Measurements from ENCODE around the gene RIN1. TPM values are rescaled to one million over a fixed set of nuclear protein-coding genes. Genes with fewer than 3 reads are reported as not detected.

The RIN1 gene
- total and polyA plus RNA-seq, 2 donors (not counting 3 experiments of a cell fraction or from before 2014, with no cell fraction given) = 4.4 to 10.2 TPM

- H3K9me3 ChIP-seq (replicated peaks; ENCODE audit: control insufficient read depth, insufficient read depth, low read length) = no peaks in the 10 kb centered on the region
- intact Hi-C loops (cut with micrococcal nuclease) = loop anchor here (1.0 kb wide), 1 partner anchor 60 kb away; no protein-coding TSS in a partner anchor
- TF ChIP-seq CTCF (IDR thresholded peaks at IDR 0.05; ENCODE audit: extremely low read depth in 1 of 2, insufficient read depth in 1 of 2, low read depth in 1 of 2, low read length in 2 of 2) (peak; percentile 98 to 100), EZH2 (IDR thresholded peaks at IDR 0.05; ENCODE audit: borderline replicate concordance, low read depth, low read length, severe bottlenecking) (no peak), JUN (IDR thresholded peaks at IDR 0.05; ENCODE audit: borderline replicate concordance, insufficient read depth, insufficient read length, low read depth) (no peak), MYC (IDR thresholded peaks at IDR 0.05; ENCODE audit: low read depth, low read length) (no peak), FOS (IDR thresholded peaks at IDR 0.05; ENCODE audit: borderline replicate concordance, insufficient read depth, low read length) (no peak), GATA2 (IDR thresholded peaks at IDR 0.05; ENCODE audit: insufficient read depth, insufficient read length, low read depth, low read length) (no peak), POLR2AphosphoS5 (IDR thresholded peaks at IDR 0.05; ENCODE audit: insufficient read depth, low read depth, low read length) (peak; percentile 84), POLR2A (IDR thresholded peaks at IDR 0.05; ENCODE audit: low read depth, low read length) (peak; percentile 74)
- TF ChIP-seq, protein P1, sequence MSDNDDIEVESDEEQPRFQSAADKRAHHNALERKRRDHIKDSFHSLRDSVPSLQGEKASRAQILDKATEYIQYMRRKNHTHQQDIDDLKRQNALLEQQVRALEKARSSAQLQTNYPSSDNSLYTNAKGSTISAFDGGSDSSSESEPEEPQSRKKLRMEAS (IDR thresholded peaks at IDR 0.05; ENCODE audit: insufficient read depth, insufficient read length) = peak; percentile 88
- H3K9ac ChIP-seq (replicated peaks; ENCODE audit: extremely low read depth, insufficient read depth, low read length) = no peak overlapping the region
- FAIRE-seq = peak; percentile 94
- no peak overlapping the region for H3K4me2 ChIP-seq (ENCODE audit: insufficient read depth, low read length)
- H3K27ac ChIP-seq (ENCODE audit: insufficient read depth, low read depth, low read length) = no peak overlapping the region
- peaks cover 0 to 4% of the 10 kb centered on the region in 2 experiments for H3K27me3 ChIP-seq (ENCODE audit: control insufficient read depth in 2 of 2, insufficient read depth in 2 of 2, low read length in 2 of 2)
- H3K4me3 ChIP-seq (replicated peaks in 1 of 3; ENCODE audit: insufficient read depth in 1 of 3, low read depth in 1 of 3, low read length in 3 of 3) = no peak overlapping the region
- peaks cover 4% of the 10 kb centered on the region for H3K79me2 ChIP-seq (ENCODE audit: control insufficient read depth, insufficient read depth, low read length)
- CTCF ChIA-PET = interaction anchor here (0.7 to 3.2 kb wide), 14 partner anchors 8 to 103 kb away, joined by 3 to 53 read pairs (median 6); partner anchors contain the start of genes CD248, RAB1B, RIN1 and TMEM151A
- no peaks in the 10 kb centered on the region for H4K20me1 ChIP-seq (replicated peaks; ENCODE audit: control insufficient read depth, extremely low read depth, insufficient read depth, low read length)
- no TSS peak for BruUV-seq (replicated peaks)
- DNase-seq (ENCODE audit: low read depth, low spot score) = peak; percentile 92
- no peaks in the 10 kb centered on the region for H3K9me1 ChIP-seq (replicated peaks; ENCODE audit: control insufficient read depth, extremely low read depth, insufficient read depth, low read length)
- H3K4me1 ChIP-seq (ENCODE audit: control insufficient read depth, extremely low read depth, insufficient read depth, low read length) = peaks cover under 1% of the 10 kb centered on the region
- H3K36me3 ChIP-seq (ENCODE audit: control insufficient read depth in 2 of 2, extremely low read depth in 1 of 2, insufficient read depth in 2 of 2, low read length in 2 of 2) = peaks cover 0 to 7% of the 10 kb centered on the region in 2 experiments
- H2AFZ ChIP-seq (ENCODE audit: low read depth, low read length) = no peak overlapping the region
- dilution Hi-C loops (cut with MboI; ENCODE audit: extremely low pct_ligation_motif_present, low sequenced_read_pairs) = no loop called here
- POLR2A ChIA-PET = no interaction called here
Measured at GRCh38 chr11:66282468-66283455, 53.5 kb downstream of the RIN1 start.

Small RNAs within 50 kb of the gene (small RNA-seq; reads per million reads assigned to genes)
- not detected for gene RF00017 (ENCODE audit: insufficient read depth, insufficient read length, low read depth, low replicate concordance)

Other genes with a start within 250 kb of the RIN1 start
- 39.2 and 40.5 TPM in 2 replicates for gene KLC2, start 78.7 kb downstream of the RIN1 start, total RNA-seq
- 20.7 and 24.0 TPM in 2 replicates for gene KLC2, start 78.7 kb downstream of the RIN1 start, polyA plus RNA-seq
- 171 and 177 TPM in 2 replicates for gene RAB1B, start 67.8 kb downstream of the RIN1 start, total RNA-seq
- 383 and 465 TPM in 2 replicates for gene RAB1B, start 67.8 kb downstream of the RIN1 start, polyA plus RNA-seq
- gene CNIH2, start 58.3 kb downstream of the RIN1 start, total RNA-seq = 0.78 and 1.2 TPM in 2 replicates
- 0.46 and 0.91 TPM in 2 replicates for gene CNIH2, start 58.3 kb downstream of the RIN1 start, polyA plus RNA-seq
- gene YIF1A, start 47.3 kb downstream of the RIN1 start, total RNA-seq = 104 and 123 TPM in 2 replicates
- 271 and 383 TPM in 2 replicates for gene YIF1A, start 47.3 kb downstream of the RIN1 start, polyA plus RNA-seq
- not detected in 2 replicates for gene TMEM151A, start 44.5 kb downstream of the RIN1 start, total RNA-seq
- 0.03 TPM in 1 of 2 replicates, not detected in the other for gene TMEM151A, start 44.5 kb downstream of the RIN1 start, polyA plus RNA-seq
- gene CD248, start 19.4 kb downstream of the RIN1 start, total RNA-seq = not detected in 2 replicates
- 0.03 and 0.10 TPM in 2 replicates for gene CD248, start 19.4 kb downstream of the RIN1 start, polyA plus RNA-seq
- gene BRMS1, start 8.7 kb upstream of the RIN1 start, total RNA-seq = 51.1 and 53.1 TPM in 2 replicates
- gene BRMS1, start 8.7 kb upstream of the RIN1 start, polyA plus RNA-seq = 43.8 and 51.4 TPM in 2 replicates
- 21.2 and 22.7 TPM in 2 replicates for gene B4GAT1, start 11.2 kb upstream of the RIN1 start, total RNA-seq
- 21.6 and 23.7 TPM in 2 replicates for gene B4GAT1, start 11.2 kb upstream of the RIN1 start, polyA plus RNA-seq
- 4.8 and 5.2 TPM in 2 replicates for gene SLC29A2, start 35.3 kb upstream of the RIN1 start, total RNA-seq
- 2.4 TPM in 2 replicates for gene SLC29A2, start 35.3 kb upstream of the RIN1 start, polyA plus RNA-seq
- gene NPAS4, start 84.6 kb upstream of the RIN1 start, total RNA-seq = not detected in 2 replicates
- not detected in 2 replicates for gene NPAS4, start 84.6 kb upstream of the RIN1 start, polyA plus RNA-seq
- 69.1 and 72.1 TPM in 2 replicates for gene MRPL11, start 102.4 kb upstream of the RIN1 start, total RNA-seq
- gene MRPL11, start 102.4 kb upstream of the RIN1 start, polyA plus RNA-seq = 52.2 and 54.9 TPM in 2 replicates
- 2.9 and 5.5 TPM in 2 replicates for gene PELI3, start 130.5 kb upstream of the RIN1 start, total RNA-seq
- 2.8 and 3.0 TPM in 2 replicates for gene PELI3, start 130.5 kb upstream of the RIN1 start, polyA plus RNA-seq
- gene DPP3, start 144.0 kb upstream of the RIN1 start, total RNA-seq = 46.4 and 56.0 TPM in 2 replicates
- gene DPP3, start 144.0 kb upstream of the RIN1 start, polyA plus RNA-seq = 50.4 and 55.8 TPM in 2 replicates
- 29.5 and 32.9 TPM in 2 replicates for gene BBS1, start 174.2 kb upstream of the RIN1 start, total RNA-seq
- gene BBS1, start 174.2 kb upstream of the RIN1 start, polyA plus RNA-seq = 27.7 and 29.2 TPM in 2 replicates
- 18.3 and 20.1 TPM in 2 replicates for gene ZDHHC24, start 209.6 kb upstream of the RIN1 start, total RNA-seq
- 21.1 and 27.6 TPM in 2 replicates for gene ZDHHC24, start 209.6 kb upstream of the RIN1 start, polyA plus RNA-seq
- gene ACTN3, start 210.5 kb upstream of the RIN1 start, total RNA-seq = 0.18 TPM in 1 of 2 replicates, not detected in the other
- 0.10 and 0.17 TPM in 2 replicates for gene ACTN3, start 210.5 kb upstream of the RIN1 start, polyA plus RNA-seq
- gene CTSF, start 232.2 kb upstream of the RIN1 start, total RNA-seq = 11.0 and 14.4 TPM in 2 replicates
- 27.7 and 30.7 TPM in 2 replicates for gene CTSF, start 232.2 kb upstream of the RIN1 start, polyA plus RNA-seq

Data from endothelial cell of umbilical vein (primary cell).